ENCODE results near the gene BSN. TPM values are rescaled to one million over a fixed set of nuclear protein-coding genes. Genes with fewer than 3 reads are reported as not detected.

Gene BSN
- total and polyA plus RNA-seq, 2 donors (not counting 3 experiments of a cell fraction or from before 2014, with no cell fraction given), result 0.04 to 0.27 TPM

GRCh38 chr3:49659756-49660155 is 105.5 kb downstream of the BSN start:
- Histone ChIP-seq H3K27me3 (ENCODE audit: control insufficient read depth in 2 of 2, insufficient read depth in 2 of 2, low read length in 2 of 2) (peaks cover 0 to 2% of the 10 kb centered on the region in 2 experiments), H3K4me3 (replicated peaks in 1 of 3; ENCODE audit: insufficient read depth in 1 of 3, low read depth in 1 of 3, low read length in 3 of 3) (no peak overlapping the region), H3K9ac (replicated peaks; ENCODE audit: extremely low read depth, insufficient read depth, low read length) (no peak overlapping the region), H2AFZ (ENCODE audit: low read depth, low read length) (no peak overlapping the region), H3K4me2 (ENCODE audit: insufficient read depth, low read length) (no peak overlapping the region), H3K79me2 (ENCODE audit: control insufficient read depth, insufficient read depth, low read length) (no peaks in the 10 kb centered on the region), H4K20me1 (replicated peaks; ENCODE audit: control insufficient read depth, extremely low read depth, insufficient read depth, low read length) (no peaks in the 10 kb centered on the region), H3K4me1 (ENCODE audit: control insufficient read depth, extremely low read depth, insufficient read depth, low read length) (no peaks in the 10 kb centered on the region), H3K9me1 (replicated peaks; ENCODE audit: control insufficient read depth, extremely low read depth, insufficient read depth, low read length) (no peaks in the 10 kb centered on the region), H3K9me3 (replicated peaks; ENCODE audit: control insufficient read depth, insufficient read depth, low read length) (no peaks in the 10 kb centered on the region), H3K36me3 (ENCODE audit: control insufficient read depth in 2 of 2, extremely low read depth in 1 of 2, insufficient read depth in 2 of 2, low read length in 2 of 2) (no peaks in the 10 kb centered on the region), H3K27ac (ENCODE audit: insufficient read depth, low read depth, low read length) (no peak overlapping the region)
- intact Hi-C loops (cut with micrococcal nuclease), result no loop called here
- FAIRE-seq, result no peak
- ChIA-PET POLR2A (no interaction called here), CTCF (interaction anchor here (1.3 to 2.2 kb wide), 2 partner anchors 12 to 120 kb away, joined by 4 to 7 read pairs; no protein-coding TSS in a partner anchor)
- dilution Hi-C loops (cut with MboI; ENCODE audit: extremely low pct_ligation_motif_present, low sequenced_read_pairs), result no loop called here
- no peak for TF ChIP-seq FOS (IDR thresholded peaks at IDR 0.05; ENCODE audit: borderline replicate concordance, insufficient read depth, low read length)
- no peak for DNase-seq (ENCODE audit: low read depth, low spot score)
- no TSS peak for BruUV-seq (replicated peaks)

DNA sequence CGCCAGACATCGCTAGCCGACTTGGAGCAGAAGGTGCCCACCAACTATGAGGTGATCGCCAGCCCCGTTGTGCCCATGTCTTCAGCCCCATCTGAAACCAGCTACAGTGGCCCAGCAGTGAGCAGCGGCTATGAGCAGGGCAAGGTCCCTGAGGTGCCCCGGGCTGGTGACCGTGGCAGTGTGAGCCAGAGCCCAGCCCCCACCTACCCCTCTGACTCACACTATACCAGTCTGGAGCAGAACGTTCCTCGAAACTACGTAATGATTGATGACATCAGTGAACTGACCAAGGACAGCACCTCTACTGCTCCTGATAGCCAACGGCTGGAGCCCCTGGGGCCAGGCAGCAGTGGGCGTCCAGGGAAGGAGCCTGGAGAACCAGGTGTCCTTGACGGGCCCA is 107.0 kb downstream of the BSN start:
- no peak overlapping the region for H3K4me3 ChIP-seq (replicated peaks in 1 of 3; ENCODE audit: insufficient read depth in 1 of 3, low read depth in 1 of 3, low read length in 3 of 3)
- no peaks in the 10 kb centered on the region for H3K9me3 ChIP-seq (replicated peaks; ENCODE audit: control insufficient read depth, insufficient read depth, low read length)
- H3K27me3 ChIP-seq (ENCODE audit: control insufficient read depth in 2 of 2, insufficient read depth in 2 of 2, low read length in 2 of 2), result peaks cover 0 to 2% of the 10 kb centered on the region in 2 experiments
- ChIA-PET CTCF (interaction anchor here (2.2 kb wide), 1 partner anchor 122 kb away, joined by 7 read pairs; no protein-coding TSS in a partner anchor), POLR2A (no interaction called here)
- FAIRE-seq (no peak), DNase-seq (ENCODE audit: low read depth, low spot score) (no peak)
- no peak overlapping the region for H3K9ac ChIP-seq (replicated peaks; ENCODE audit: extremely low read depth, insufficient read depth, low read length)
- no peak overlapping the region for H3K27ac ChIP-seq (ENCODE audit: insufficient read depth, low read depth, low read length)
- no peaks in the 10 kb centered on the region for H3K4me1 ChIP-seq (ENCODE audit: control insufficient read depth, extremely low read depth, insufficient read depth, low read length)
- dilution Hi-C loops (cut with MboI; ENCODE audit: extremely low pct_ligation_motif_present, low sequenced_read_pairs), result no loop called here
- no peaks in the 10 kb centered on the region for H3K9me1 ChIP-seq (replicated peaks; ENCODE audit: control insufficient read depth, extremely low read depth, insufficient read depth, low read length)
- no peaks in the 10 kb centered on the region for H3K36me3 ChIP-seq (ENCODE audit: control insufficient read depth in 2 of 2, extremely low read depth in 1 of 2, insufficient read depth in 2 of 2, low read length in 2 of 2)
- intact Hi-C loops (cut with micrococcal nuclease), result no loop called here
- H3K4me2 ChIP-seq (ENCODE audit: insufficient read depth, low read length), result no peak overlapping the region
- no peaks in the 10 kb centered on the region for H4K20me1 ChIP-seq (replicated peaks; ENCODE audit: control insufficient read depth, extremely low read depth, insufficient read depth, low read length)
- H3K79me2 ChIP-seq (ENCODE audit: control insufficient read depth, insufficient read depth, low read length), result no peaks in the 10 kb centered on the region
- no peak overlapping the region for H2AFZ ChIP-seq (ENCODE audit: low read depth, low read length)
- TF ChIP-seq POLR2AphosphoS5 (IDR thresholded peaks at IDR 0.05; ENCODE audit: insufficient read depth, low read depth, low read length) (no peak), EZH2 (IDR thresholded peaks at IDR 0.05; ENCODE audit: borderline replicate concordance, low read depth, low read length, severe bottlenecking) (no peak), JUN (IDR thresholded peaks at IDR 0.05; ENCODE audit: borderline replicate concordance, insufficient read depth, insufficient read length, low read depth) (no peak), POLR2A (IDR thresholded peaks at IDR 0.05; ENCODE audit: low read depth, low read length) (no peak), FOS (IDR thresholded peaks at IDR 0.05; ENCODE audit: borderline replicate concordance, insufficient read depth, low read length) (no peak), GATA2 (IDR thresholded peaks at IDR 0.05; ENCODE audit: insufficient read depth, insufficient read length, low read depth, low read length) (no peak), MYC (IDR thresholded peaks at IDR 0.05; ENCODE audit: low read depth, low read length) (no peak)
- TF ChIP-seq, protein P1, sequence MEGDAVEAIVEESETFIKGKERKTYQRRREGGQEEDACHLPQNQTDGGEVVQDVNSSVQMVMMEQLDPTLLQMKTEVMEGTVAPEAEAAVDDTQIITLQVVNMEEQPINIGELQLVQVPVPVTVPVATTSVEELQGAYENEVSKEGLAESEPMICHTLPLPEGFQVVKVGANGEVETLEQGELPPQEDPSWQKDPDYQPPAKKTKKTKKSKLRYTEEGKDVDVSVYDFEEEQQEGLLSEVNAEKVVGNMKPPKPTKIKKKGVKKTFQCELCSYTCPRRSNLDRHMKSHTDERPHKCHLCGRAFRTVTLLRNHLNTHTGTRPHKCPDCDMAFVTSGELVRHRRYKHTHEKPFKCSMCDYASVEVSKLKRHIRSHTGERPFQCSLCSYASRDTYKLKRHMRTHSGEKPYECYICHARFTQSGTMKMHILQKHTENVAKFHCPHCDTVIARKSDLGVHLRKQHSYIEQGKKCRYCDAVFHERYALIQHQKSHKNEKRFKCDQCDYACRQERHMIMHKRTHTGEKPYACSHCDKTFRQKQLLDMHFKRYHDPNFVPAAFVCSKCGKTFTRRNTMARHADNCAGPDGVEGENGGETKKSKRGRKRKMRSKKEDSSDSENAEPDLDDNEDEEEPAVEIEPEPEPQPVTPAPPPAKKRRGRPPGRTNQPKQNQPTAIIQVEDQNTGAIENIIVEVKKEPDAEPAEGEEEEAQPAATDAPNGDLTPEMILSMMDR (IDR thresholded peaks at IDR 0.05; ENCODE audit: extremely low read depth in 1 of 2, insufficient read depth in 1 of 2, low read depth in 1 of 2, low read length in 2 of 2), result no peak
- TF ChIP-seq, protein P2, sequence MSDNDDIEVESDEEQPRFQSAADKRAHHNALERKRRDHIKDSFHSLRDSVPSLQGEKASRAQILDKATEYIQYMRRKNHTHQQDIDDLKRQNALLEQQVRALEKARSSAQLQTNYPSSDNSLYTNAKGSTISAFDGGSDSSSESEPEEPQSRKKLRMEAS (IDR thresholded peaks at IDR 0.05; ENCODE audit: insufficient read depth, insufficient read length), result no peak
- BruUV-seq (replicated peaks), result no TSS peak

All from endothelial cell of umbilical vein (primary cell).